IPS-20b (cell line): Measurements from ENCODE around the gene SLC4A8.
"Not testable (repeated sequence)": the region's sequence is repeated elsewhere in the genome, so short reads cannot be mapped to it uniquely, and the experiment has no call there.

ENCODE experiments used
- H3K27ac ChIP-seq: one replicate; pipeline ENCODE4 v1.5.1; 2013; ENCODE audit warnings: low read length
- H3K27me3 ChIP-seq: 2 replicates; pipeline ENCODE4 v1.6.1; 2013; ENCODE audit warnings: mild to moderate bottlenecking, low read length, inconsistent platforms; ENCODE audit not compliant: insufficient read depth
- H3K36me3 ChIP-seq: 2 replicates; pipeline ENCODE4 v1.6.1; 2013; ENCODE audit warnings: low read depth, mild to moderate bottlenecking, inconsistent platforms, low read length, moderate library complexity; ENCODE audit not compliant: insufficient read depth
- H3K4me1 ChIP-seq: 2 replicates; pipeline ENCODE4 v1.6.1; 2013; ENCODE audit warnings: mild to moderate bottlenecking, control low read depth, inconsistent platforms, low read length, moderate library complexity; ENCODE audit not compliant: insufficient read depth
- H3K4me3 ChIP-seq: 2 replicates; pipeline ENCODE4 v1.5.1; 2013; ENCODE audit warnings: mild to moderate bottlenecking, low read length, inconsistent platforms
- H3K9ac ChIP-seq: 2 replicates; pipeline ENCODE4 v1.6.1; 2013; ENCODE audit warnings: low read depth, mild to moderate bottlenecking, inconsistent platforms, low read length, moderate library complexity
- H3K9me3 ChIP-seq: 2 replicates; pipeline ENCODE4 v1.6.1; 2013; ENCODE audit warnings: mild to moderate bottlenecking, low read depth, low read length, inconsistent platforms; ENCODE audit not compliant: insufficient read depth

The SLC4A8 gene

DNA sequence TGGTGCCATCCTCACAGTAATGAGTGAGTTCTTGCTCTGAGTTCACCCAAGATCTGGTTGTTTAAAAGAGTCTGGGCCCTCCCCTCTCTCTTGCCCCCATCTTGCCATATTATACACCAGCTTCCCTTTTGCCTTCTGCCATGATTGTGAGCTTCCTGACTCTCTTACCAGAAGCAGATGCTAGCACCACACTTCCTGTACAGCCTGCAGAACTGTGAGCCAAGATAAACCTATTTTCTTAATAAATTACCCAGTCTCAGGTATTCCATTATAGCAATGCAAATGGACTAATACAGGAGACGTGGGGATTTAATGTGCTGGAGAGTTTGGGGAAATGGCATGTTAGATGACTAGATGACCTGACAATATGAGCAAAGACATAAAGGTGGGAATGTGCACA is 12.8 kb downstream of the SLC4A8 start:
- Histone ChIP-seq H3K9me3 (no peaks in the 10 kb centered on the region), H3K4me3 (no peak overlapping the region), H3K9ac (no peak overlapping the region), H3K27me3 (no peaks in the 10 kb centered on the region), H3K36me3 (no peaks in the 10 kb centered on the region), H3K4me1 (peaks cover 10% of the 10 kb centered on the region), H3K27ac (no peak overlapping the region)

GRCh38 chr12:51439330-51439729 is 14.7 kb downstream of the SLC4A8 start:
- H3K27ac ChIP-seq = no peak overlapping the region
- peaks cover 2% of the 10 kb centered on the region; the same call in 1 of the 2 replicates for H3K4me1 ChIP-seq
- no peaks in the 10 kb centered on the region for H3K27me3 ChIP-seq
- H3K9me3 ChIP-seq = no peaks in the 10 kb centered on the region
- no peak overlapping the region for H3K4me3 ChIP-seq
- H3K9ac ChIP-seq = no peak overlapping the region
- H3K36me3 ChIP-seq = no peaks in the 10 kb centered on the region

DNA sequence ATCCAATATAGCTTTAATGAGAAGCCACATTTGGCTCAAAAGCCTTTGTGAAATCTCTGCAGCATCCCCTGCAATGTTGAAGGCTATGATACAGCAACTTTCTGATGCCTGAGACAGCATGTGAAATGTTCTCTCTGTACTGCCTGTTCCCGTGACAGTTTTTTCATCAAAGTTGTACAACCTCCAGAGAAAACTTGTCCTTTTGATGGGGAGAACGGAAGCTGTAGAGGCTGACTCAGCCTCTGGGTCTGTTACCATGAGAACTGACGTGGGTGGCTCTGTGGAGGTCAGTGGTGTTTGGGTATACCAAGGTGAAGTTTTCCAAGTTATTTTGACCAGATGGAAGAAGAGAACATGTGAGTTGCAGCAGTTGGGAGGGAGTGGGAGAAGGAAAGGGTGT is 17.0 kb downstream of the SLC4A8 start:
- H3K27ac ChIP-seq = no peak overlapping the region
- no peaks in the 10 kb centered on the region for H3K36me3 ChIP-seq
- no peak overlapping the region for H3K9ac ChIP-seq
- no peaks in the 10 kb centered on the region for H3K9me3 ChIP-seq
- H3K4me3 ChIP-seq = no peak overlapping the region
- no peaks in the 10 kb centered on the region for H3K4me1 ChIP-seq
- no peaks in the 10 kb centered on the region for H3K27me3 ChIP-seq

DNA sequence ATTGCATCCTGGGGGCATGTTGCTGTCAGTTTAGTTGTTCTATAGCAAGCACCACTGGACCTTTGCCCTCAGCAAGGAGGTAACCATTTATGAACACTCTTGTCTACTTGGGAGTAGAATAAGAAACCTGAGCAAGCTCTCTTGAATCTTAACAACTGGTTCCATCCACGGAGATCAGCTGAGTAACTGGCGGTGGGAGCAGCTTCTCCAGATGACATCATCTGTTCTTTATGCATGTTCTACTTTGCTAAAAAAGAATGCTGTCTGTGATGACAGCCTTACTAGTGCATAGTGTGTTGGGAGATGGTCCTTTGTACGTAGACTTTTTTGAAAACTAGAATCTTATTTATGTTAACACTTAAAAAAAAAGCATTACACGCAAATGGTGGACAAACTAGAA is 17.7 kb downstream of the SLC4A8 start:
- Histone ChIP-seq H3K4me1 (no peaks in the 10 kb centered on the region), H3K27ac (no peak overlapping the region), H3K36me3 (no peaks in the 10 kb centered on the region), H3K4me3 (no peak overlapping the region), H3K9me3 (no peaks in the 10 kb centered on the region), H3K27me3 (no peaks in the 10 kb centered on the region), H3K9ac (no peak overlapping the region)

DNA sequence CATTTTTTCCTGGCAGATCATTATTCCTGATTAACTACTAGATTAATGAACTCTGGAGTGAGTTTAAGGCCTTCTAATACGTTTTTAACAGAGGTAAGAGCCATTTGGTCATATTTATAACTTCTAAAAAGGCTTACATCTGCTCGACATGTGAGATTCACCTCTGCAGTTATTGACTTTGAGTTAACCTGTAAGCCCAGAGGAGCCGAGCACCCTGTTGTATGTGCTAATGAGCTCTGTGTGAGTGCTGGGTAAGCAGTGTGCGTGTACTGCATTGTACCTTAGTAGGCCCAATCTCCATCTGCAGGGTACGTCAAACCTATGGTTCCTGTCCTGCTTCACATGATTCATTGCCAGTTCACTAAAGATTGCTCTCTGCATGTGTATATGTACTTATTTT is 18.9 kb downstream of the SLC4A8 start:
- no peak overlapping the region for H3K4me3 ChIP-seq
- no peak overlapping the region for H3K27ac ChIP-seq
- H3K9me3 ChIP-seq = no peaks in the 10 kb centered on the region
- peaks cover 6% of the 10 kb centered on the region; the same call in 1 of the 2 replicates for H3K4me1 ChIP-seq
- no peaks in the 10 kb centered on the region for H3K36me3 ChIP-seq
- H3K27me3 ChIP-seq = no peaks in the 10 kb centered on the region
- H3K9ac ChIP-seq = no peak overlapping the region

DNA sequence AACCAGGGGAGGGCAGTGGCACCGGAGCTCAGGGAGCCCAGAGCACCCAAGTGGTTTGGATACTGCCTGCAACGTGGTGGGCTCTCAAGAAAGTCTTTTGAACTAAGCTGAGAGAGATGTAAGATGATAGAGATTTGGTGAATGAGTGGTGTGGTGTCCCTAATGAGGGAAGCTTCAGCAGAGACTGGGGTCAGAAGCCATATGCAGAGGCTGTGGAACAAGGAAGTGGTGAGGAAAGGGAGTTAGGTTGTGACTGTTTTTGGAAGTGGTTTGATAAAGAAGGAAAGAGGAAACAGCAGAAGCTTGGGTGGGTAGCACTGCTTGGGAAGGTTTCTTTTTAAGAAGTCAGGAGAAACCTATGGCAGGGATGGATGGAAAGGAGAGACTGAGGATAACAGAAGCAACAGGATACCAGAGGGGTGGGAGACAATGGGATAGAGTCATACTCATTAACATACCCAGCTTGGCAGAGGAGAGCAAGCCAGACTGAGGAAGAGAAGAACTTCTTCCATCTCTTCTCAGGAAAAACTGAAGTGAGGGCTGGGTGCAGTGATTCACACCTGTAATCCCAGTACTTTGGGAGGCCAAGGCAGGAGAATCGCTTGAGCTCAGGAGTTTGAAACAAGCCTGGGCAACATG is 24.1 kb downstream of the SLC4A8 start:
- Histone ChIP-seq H3K27ac (no peak overlapping the region), H3K9me3 (no peaks in the 10 kb centered on the region), H3K36me3 (no peaks in the 10 kb centered on the region), H3K9ac (no peak overlapping the region), H3K4me1 (peaks cover 24% of the 10 kb centered on the region), H3K27me3 (no peaks in the 10 kb centered on the region), H3K4me3 (no peak overlapping the region)

DNA sequence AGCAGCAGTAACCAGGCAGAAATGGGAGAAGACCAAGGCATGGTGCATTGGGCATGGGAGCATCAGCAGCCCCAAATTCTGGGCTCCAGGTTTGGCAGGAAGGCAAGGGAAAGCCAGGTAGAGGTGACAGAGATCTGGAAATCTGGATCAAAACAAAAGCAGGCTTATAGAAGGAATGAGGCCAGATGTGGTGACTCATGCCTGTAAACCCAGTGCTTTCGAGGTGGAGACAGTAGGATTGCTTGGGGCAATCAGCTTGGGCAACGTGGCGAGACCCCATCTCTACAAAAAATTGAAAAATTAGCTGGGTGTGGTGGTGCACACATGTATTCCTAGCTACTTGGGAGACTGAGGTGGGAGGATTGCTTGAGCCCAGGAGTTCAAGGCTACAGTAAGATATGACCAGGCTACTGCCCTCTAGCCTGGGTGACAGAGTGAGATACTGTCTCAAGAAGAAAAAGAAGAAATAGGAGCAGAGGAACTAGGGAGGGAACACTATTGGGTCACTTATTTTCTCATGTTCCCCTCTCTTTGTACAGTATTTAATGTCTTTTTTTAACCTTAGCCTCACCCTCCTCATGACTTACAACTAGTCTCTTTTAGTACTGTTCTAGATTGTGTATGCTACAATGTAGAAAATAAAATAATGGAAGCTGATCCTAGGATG is 25.1 kb downstream of the SLC4A8 start:
- Histone ChIP-seq H3K9ac (no peak overlapping the region), H3K27me3 (no peaks in the 10 kb centered on the region), H3K4me3 (no peak overlapping the region), H3K4me1 (peaks cover 29% of the 10 kb centered on the region), H3K36me3 (no peaks in the 10 kb centered on the region), H3K9me3 (no peaks in the 10 kb centered on the region), H3K27ac (no peak overlapping the region)

- Histone ChIP-seq H3K27me3 (no peaks in the 10 kb centered on the region), H3K36me3 (no peaks in the 10 kb centered on the region), H3K9me3 (no peaks in the 10 kb centered on the region), H3K27ac (no peak overlapping the region), H3K4me3 (no peak overlapping the region), H3K9ac (no peak overlapping the region), H3K4me1 (peaks cover 32% of the 10 kb centered on the region)
Measured at GRCh38 chr12:51450333-51450732, 25.7 kb downstream of the SLC4A8 start.

GRCh38 chr12:51450806-51451205 is 26.2 kb downstream of the SLC4A8 start:
- Histone ChIP-seq H3K4me3 (no peak overlapping the region), H3K27ac (no peak overlapping the region), H3K9me3 (no peaks in the 10 kb centered on the region), H3K9ac (no peak overlapping the region), H3K4me1 (peaks cover 37% of the 10 kb centered on the region), H3K27me3 (no peaks in the 10 kb centered on the region), H3K36me3 (no peaks in the 10 kb centered on the region)

DNA sequence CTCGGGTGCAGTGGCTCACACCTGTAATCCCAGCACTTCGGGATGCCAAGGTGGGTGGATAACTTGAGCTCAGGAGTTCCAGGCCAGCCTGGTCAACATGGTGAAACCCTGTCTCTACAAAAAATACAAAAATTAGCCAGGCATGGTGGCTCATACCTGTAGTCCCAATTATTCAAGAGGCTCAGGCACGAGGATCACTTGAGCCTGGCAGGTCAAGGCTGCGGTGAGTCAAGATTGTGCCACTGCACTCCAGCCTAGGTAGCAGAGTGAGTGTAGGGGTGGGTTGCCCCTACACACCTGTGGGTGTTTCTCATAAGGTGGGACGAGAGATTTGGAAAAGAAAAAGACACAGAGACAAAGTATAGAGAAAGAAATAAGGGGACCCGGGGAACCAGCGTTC is 29.4 kb downstream of the SLC4A8 start:
- not testable (repeated sequence) for H3K9me3 ChIP-seq, H3K4me3 ChIP-seq, H3K9ac ChIP-seq, H3K27me3 ChIP-seq, H3K27ac ChIP-seq
- Histone ChIP-seq H3K4me1 (peaks cover 32% of the 10 kb centered on the region), H3K36me3 (peaks cover 22% of the 10 kb centered on the region)

DNA sequence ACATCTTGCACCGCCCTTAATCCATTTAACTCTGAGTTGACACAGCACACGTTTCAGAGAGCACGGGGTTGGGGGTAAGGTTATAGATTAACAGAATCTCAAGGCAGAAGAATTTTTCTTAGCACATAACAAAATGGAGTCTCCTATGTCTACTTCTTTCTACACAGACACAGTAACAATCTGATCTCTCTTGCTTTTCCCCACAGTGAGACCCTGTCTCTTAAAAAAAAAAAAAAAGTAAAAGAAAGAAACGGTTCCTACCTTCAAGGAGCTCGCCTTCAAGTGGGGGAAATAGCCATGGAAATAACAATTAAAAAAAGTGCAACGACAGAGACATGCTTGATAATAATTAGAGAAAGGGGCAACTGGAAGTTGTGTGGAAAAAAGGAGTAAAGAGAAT is 30.4 kb downstream of the SLC4A8 start:
- H3K4me3 ChIP-seq, H3K9me3 ChIP-seq, H3K27me3 ChIP-seq: not testable (repeated sequence)
- H3K36me3 ChIP-seq = peaks cover 31% of the 10 kb centered on the region
- peaks cover 31% of the 10 kb centered on the region for H3K4me1 ChIP-seq
- H3K27ac ChIP-seq = peak overlapping the region; percentile 16
- peak overlapping the region; percentile 7 for H3K9ac ChIP-seq

DNA sequence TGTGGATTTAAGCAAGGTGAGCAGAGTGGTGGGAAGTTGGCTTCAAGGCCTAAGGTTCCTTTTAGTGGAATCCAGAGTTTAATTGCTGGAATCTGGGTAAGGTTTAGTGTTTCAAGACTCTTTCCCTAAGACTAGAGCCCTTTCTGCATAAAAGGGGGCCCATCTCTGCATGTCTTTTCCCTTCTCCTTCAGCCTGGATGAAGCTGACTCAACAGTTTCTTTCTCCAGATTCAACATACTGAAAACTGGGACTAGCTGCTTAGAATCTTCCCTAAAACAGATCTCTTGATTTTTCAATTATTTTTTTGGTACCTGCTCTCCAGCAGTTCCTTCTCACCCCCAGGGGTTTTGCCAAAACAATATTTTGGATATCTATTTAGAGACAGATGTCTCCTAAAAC is 34.0 kb downstream of the SLC4A8 start:
- 0 out of 2 replicates have a peak overlapping the region, but pooled peaks have one; percentile 4 for H3K9ac ChIP-seq
- H3K9me3 ChIP-seq = no peaks in the 10 kb centered on the region
- H3K4me1 ChIP-seq = peaks cover 17% of the 10 kb centered on the region
- no peak overlapping the region for H3K27ac ChIP-seq
- H3K36me3 ChIP-seq = peaks cover 60% of the 10 kb centered on the region
- H3K27me3 ChIP-seq = no peaks in the 10 kb centered on the region
- no peak overlapping the region for H3K4me3 ChIP-seq
